ENCODE measurements around the gene CDR2. TPM values are rescaled to one million over a fixed set of nuclear protein-coding genes. Genes with fewer than 3 reads are reported as not detected.

The CDR2 gene
- total and polyA plus RNA-seq, 9 of the 15 experiments (the other 6 are each of a cell fraction or from before 2014, with no cell fraction given) = 4.6 to 30.3 (median 19.9) TPM

DNA sequence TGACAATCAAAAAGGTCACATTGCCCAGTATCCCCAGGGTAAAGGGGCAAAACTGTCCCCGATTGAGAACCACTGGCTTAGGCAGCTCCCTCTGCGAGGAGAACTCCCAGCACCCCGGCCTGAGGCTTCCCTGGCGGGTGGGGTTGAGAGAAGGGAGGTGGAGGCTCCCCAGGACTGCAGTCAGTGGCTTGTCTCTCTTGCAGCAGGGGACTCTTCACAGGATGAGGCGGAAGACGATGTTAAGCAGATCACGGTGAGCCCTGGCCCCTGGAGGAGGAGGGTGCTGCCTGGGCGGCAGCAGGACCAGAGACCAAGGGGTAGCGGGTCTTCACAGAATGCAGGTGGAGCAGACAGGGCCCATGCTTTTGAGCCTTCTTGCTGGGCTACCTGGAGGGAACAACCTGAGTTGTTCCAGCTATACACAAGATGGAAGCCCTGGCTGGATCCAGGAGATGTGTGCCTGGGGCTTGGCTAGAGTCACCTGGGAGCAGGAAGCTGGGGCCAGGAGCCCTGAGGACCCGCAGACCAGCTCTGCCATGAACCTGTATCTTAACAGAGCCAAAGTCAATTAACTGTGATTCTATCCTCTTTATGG lies 60.4 kb downstream of the CDR2 start:
- TF ChIP-seq, protein P1, sequence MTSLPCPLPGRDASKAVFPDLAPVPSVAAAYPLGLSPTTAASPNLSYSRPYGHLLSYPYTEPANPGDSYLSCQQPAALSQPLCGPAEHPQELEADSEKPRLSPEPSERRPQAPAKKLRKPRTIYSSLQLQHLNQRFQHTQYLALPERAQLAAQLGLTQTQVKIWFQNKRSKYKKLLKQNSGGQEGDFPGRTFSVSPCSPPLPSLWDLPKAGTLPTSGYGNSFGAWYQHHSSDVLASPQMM (CRISPR knock-in tag; IDR thresholded peaks at IDR 0.05) = no peak
- intact Hi-C loops (cut with micrococcal nuclease) (no loop called here), in situ Hi-C loops (cut with MboI) (loop anchor here (10.0 kb wide), 1 partner anchor 1159 kb away; the partner anchor contains the start of genes DNAH3 and LDAF1)
- ChIA-PET CTCF (ENCODE audit: low intra/inter-chr PET ratio) (no interaction called here), POLR2A (interaction anchor here (2.8 kb wide), 1 partner anchor 15 kb away, joined by 10 read pairs; no protein-coding TSS in a partner anchor)
- H2AFZ ChIP-seq (ENCODE audit: low read depth, low read length) = no peak overlapping the region
- BruUV-seq (replicated peaks) = no TSS peak
- H3K4me3 ChIP-seq = no peak overlapping the region
- H3K79me2 ChIP-seq (ENCODE audit: control insufficient read depth, insufficient read depth, low read length) = no peaks in the 10 kb centered on the region
- H3K27ac ChIP-seq (ENCODE audit: extremely low read depth, low read depth, low read length) = no peak overlapping the region
- peaks cover 8% of the 10 kb centered on the region; the same call in 1 of the 2 replicates for H4K20me1 ChIP-seq (replicated peaks; ENCODE audit: control insufficient read depth, insufficient read depth, low read length)
- H3K9me3 ChIP-seq (replicated peaks; ENCODE audit: control insufficient read depth, insufficient read depth, low read depth, low read length) = no peaks in the 10 kb centered on the region
- DNase-seq (ENCODE audit: extremely low read depth in 1 of 4, low spot score in 3 of 4) = no peak
- peaks cover 94% of the 10 kb centered on the region for H3K36me3 ChIP-seq (ENCODE audit: control insufficient read depth, insufficient read depth, low read length)
- FAIRE-seq = no peak
- H3K9me1 ChIP-seq (ENCODE audit: control insufficient read depth, insufficient read depth, low read length) = no peaks in the 10 kb centered on the region
- no peak overlapping the region for H3K4me2 ChIP-seq (ENCODE audit: insufficient read depth, low read length)
- 91% methylated on average over 9 of the region's 10 CpGs for WGBS (ENCODE audit: insufficient coverage, low coverage, missing lambda C conversion rate)
- no peak for ATAC-seq
- no peaks in the 10 kb centered on the region for H3K27me3 ChIP-seq (ENCODE audit: control insufficient read depth in 2 of 2, insufficient read depth in 2 of 2, low read length in 2 of 2)
- H3K9ac ChIP-seq (ENCODE audit: insufficient read depth in 1 of 2, low read depth in 2 of 2, low read length in 2 of 2) = no peak overlapping the region
- peaks cover 3 to 14% of the 10 kb centered on the region in 2 experiments; a peak in 3 of 5 replicates for H3K4me1 ChIP-seq (replicated peaks in 1 of 2; ENCODE audit: control insufficient read depth in 2 of 2, insufficient read depth in 2 of 2, low read length in 2 of 2)

DNA sequence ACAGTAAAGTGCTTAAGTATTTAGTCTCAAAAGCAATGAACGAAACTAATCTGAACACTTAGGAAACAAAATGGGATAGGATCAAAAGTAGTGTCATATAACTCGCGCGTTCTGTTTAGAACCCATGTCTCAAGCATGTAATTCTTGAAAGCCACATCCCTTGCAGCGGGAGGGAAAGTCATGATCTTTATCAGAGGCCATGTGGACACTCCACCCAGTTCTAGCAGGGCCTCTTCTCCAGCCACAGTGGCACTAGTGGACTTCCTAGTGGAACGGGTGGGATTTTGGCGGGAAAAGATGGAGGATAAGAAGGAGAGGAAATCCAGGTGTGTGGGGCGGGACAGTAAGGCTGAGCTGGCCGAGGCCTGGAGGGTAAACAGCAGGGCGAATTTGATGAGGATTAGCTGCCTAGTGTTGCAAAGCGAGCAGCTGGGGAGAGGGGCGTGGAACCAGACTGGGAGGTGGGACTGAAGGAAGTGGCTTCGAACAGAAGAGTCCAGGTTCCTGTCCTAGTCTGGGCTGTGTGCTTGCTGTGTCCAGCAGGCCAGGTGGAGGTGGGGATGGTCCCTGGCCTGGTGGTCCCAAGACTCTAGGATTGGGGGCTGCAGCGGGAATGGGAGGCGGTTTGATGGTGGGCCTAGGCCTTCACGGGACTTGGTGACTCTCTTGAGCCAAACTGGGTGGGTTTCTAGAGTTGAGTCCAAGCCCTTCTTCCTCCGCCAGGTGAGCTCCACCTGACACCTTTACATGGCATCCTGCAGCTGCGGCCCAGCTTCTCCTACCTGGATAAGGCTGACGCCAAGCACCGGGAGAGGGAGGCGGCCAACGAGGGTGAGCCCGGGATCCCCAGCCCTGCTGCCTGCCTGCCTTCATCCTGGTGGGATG lies 61.3 kb downstream of the CDR2 start:
- Histone ChIP-seq H3K9ac (ENCODE audit: insufficient read depth in 1 of 2, low read depth in 2 of 2, low read length in 2 of 2) (no peak overlapping the region; a peak in 1 of 4 replicates), H3K4me2 (ENCODE audit: insufficient read depth, low read length) (no peak overlapping the region), H3K27me3 (ENCODE audit: control insufficient read depth in 2 of 2, insufficient read depth in 2 of 2, low read length in 2 of 2) (no peaks in the 10 kb centered on the region), H3K9me1 (ENCODE audit: control insufficient read depth, insufficient read depth, low read length) (no peaks in the 10 kb centered on the region), H3K4me3 (no peak overlapping the region), H3K27ac (ENCODE audit: extremely low read depth, low read depth, low read length) (no peak overlapping the region), H3K36me3 (ENCODE audit: control insufficient read depth, insufficient read depth, low read length) (peaks cover 94% of the 10 kb centered on the region), H4K20me1 (replicated peaks; ENCODE audit: control insufficient read depth, insufficient read depth, low read length) (peaks cover 6% of the 10 kb centered on the region; the same call in 1 of the 2 replicates), H3K9me3 (replicated peaks; ENCODE audit: control insufficient read depth, insufficient read depth, low read depth, low read length) (no peaks in the 10 kb centered on the region), H3K79me2 (ENCODE audit: control insufficient read depth, insufficient read depth, low read length) (no peaks in the 10 kb centered on the region), H2AFZ (ENCODE audit: low read depth, low read length) (no peak overlapping the region), H3K4me1 (replicated peaks in 1 of 2; ENCODE audit: control insufficient read depth in 2 of 2, insufficient read depth in 2 of 2, low read length in 2 of 2) (peaks cover 3 to 17% of the 10 kb centered on the region in 2 experiments; a peak in 3 of 5 replicates)
- ATAC-seq (peak; percentile 58), FAIRE-seq (peak; percentile 67), DNase-seq (ENCODE audit: extremely low read depth in 1 of 4, low spot score in 3 of 4) (peak in 2 of 4 experiments; percentile 23 to 29)
- intact Hi-C loops (cut with micrococcal nuclease) (no loop called here), in situ Hi-C loops (cut with MboI) (loop anchor here (10.0 kb wide), 1 partner anchor 1158 kb away; the partner anchor contains the start of genes DNAH3 and LDAF1)
- ChIA-PET POLR2A (interaction anchor here (2.8 kb wide), 1 partner anchor 14 kb away, joined by 10 read pairs; no protein-coding TSS in a partner anchor), CTCF (ENCODE audit: low intra/inter-chr PET ratio) (no interaction called here)
- no TSS peak for BruUV-seq (replicated peaks)
- WGBS (ENCODE audit: insufficient coverage, low coverage, missing lambda C conversion rate) = 82% methylated on average over 21 of the region's 23 CpGs
- TF ChIP-seq, protein P2, sequence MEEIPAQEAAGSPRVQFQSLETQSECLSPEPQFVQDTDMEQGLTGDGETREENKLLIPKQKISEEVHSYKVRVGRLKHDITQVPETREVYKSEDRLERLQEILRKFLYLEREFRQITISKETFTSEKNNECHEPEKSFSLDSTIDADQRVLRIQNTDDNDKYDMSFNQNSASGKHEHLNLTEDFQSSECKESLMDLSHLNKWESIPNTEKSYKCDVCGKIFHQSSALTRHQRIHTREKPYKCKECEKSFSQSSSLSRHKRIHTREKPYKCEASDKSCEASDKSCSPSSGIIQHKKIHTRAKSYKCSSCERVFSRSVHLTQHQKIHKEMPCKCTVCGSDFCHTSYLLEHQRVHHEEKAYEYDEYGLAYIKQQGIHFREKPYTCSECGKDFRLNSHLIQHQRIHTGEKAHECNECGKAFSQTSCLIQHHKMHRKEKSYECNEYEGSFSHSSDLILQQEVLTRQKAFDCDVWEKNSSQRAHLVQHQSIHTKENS (CRISPR knock-in tag; IDR thresholded peaks at IDR 0.05) = no peak
- TF ChIP-seq DMBX1 (CRISPR knock-in tag; IDR thresholded peaks at IDR 0.05; ENCODE audit: borderline replicate concordance) (no peak), SUPT5H (IDR thresholded peaks at IDR 0.05) (peak; percentile 49), ZNF445 (CRISPR knock-in tag; IDR thresholded peaks at IDR 0.05; ENCODE audit: low read depth) (no peak), RBBP5 (IDR thresholded peaks at IDR 0.05; ENCODE audit: borderline replicate concordance, insufficient read depth, low read length, poor library complexity, severe bottlenecking) (no peak), POLR2G (IDR thresholded peaks at IDR 0.05; ENCODE audit: low read depth, low read length) (peak; percentile 37), MYC (IDR thresholded peaks at IDR 0.05; ENCODE audit: low read depth, low read length) (peak; percentile 44; the same call in 1 of the 2 replicates), MYC (CRISPR knock-in tag; IDR thresholded peaks at IDR 0.05; ENCODE audit: borderline replicate concordance, low read depth) (no peak)
